A549 treated with RU486 at 1 μM for 4 hours (cell line): ENCODE measurements around the gene NFE2L2. TPM values are rescaled to one million over a fixed set of nuclear protein-coding genes. Genes with fewer than 3 reads are reported as not detected.

Experiments used
- total RNA-seq: library from RNA; stranded (reverse); fragments of 200-300 nt; extraction: Qiagen RNA extraction; gene quantifications from 5 replicates; pipeline ENCODE4 v1.2.3, GENCODE V29; 2022; ENCODE audit warnings: low read depth

Gene NFE2L2
- total RNA-seq, result 51.1 to 64.4 TPM (median 60.7 TPM) in 5 replicates

DNA sequence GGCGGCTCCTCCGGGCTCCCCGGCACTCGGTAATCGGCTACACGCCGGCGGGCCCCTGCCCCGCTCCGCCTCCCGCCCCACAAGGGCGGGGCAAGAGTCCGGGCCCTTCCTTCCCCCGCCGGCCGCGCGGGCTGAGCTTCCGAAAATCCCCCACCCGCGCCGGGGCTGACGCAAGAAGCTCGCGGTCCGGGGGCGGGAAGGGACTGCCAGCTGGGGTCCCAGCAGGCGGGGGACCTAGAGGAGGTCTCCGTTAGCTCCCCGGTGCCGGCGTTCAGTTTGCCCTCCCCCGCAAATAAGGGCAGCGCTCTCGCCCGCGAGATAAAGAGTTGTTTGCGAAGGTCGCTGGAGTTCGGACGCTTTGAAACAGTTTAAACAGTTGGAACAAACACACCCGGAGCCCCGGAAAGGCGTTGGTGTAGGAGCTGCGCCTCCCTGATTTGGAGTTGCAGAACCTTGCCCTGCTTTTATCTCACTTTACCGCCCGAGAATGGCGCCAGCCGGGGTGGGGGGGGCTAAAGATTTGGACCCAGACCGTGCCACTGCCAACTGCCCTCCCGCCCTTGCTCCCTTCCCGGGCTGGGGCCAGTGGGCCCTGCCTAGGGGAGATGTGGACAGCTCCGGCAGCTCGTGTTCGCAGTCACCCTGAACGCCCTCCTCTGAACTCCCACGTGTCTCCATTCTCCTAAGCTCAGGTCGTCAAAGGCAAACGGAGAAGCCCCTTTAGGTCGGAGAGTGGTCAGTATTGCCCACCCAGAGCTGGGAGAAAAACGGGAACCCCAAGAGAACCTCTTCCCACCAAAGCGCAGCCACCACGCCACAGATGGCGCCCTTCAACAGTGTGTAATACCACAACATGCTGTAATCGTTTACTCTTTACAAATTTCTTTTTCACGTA lies at the start of gene NFE2L2:
NFE2L2 (minus strand) TSS at position 35 of the 895 bp plus-strand sequence. CDS start 151 bp downstream, outside the sequence.

DNA sequence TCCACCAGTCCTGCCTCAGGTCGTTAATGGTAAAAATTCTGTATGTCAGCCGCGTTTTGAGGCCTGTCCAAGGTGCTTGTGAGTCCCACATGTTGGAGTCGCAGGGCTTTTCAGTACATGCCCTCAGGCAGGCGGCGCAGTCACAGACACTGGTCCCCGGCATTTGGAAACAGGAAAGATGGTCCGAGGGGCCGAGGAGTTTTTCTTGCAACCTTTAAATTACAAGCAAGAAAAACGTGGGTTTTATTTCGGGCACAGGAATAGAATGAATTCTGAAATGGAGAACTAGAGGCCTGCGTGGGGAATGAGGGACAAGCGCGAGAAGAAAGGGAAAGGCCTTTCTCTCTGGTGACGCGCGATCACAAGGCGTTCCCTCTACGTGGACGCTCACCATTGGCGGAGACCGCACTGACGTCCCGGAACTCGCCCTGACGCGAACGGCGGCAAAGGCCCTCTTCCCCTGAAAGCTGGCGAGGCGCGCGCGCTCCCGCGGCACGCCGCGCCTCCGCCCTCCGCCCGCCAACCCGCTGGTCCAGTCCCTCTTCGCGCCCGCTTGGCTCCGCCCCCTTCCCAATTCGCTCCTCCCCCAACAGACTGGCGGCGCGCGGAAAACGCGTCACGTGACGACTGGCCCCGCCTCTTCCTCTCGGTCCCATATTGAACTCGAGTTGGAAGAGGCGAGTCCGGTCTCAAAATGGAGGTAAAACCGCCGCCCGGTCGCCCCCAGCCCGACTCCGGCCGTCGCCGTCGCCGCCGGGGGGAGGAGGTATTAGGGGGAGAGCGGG lies 52.2 kb downstream of the NFE2L2 start, which contains the start of gene HNRNPA3:
HNRNPA3 (plus strand) TSS at position 689 of the 785 bp plus-strand sequence; CDS start at position 695, 6 bp downstream.

Other genes with a start within 250 kb of the NFE2L2 start
- gene HNRNPA3, start 51.9 kb downstream of the NFE2L2 start, total RNA-seq, result 359 to 444 TPM (median 396 TPM) in 5 replicates
- 35.7 to 49.7 TPM (median 45.0 TPM) in 5 replicates for gene AGPS, start 128.0 kb upstream of the NFE2L2 start, total RNA-seq